Psoas muscle (tissue), 8 donors: ENCODE measurements around the gene SFXN3. TPM values are rescaled to one million over a fixed set of nuclear protein-coding genes. Genes with fewer than 3 reads are reported as not detected.

Source experiments
- ATAC-seq, 4 donors: fragments of 200-7000 bp; cut with Tn5 transposase; one replicate each; pipeline ENCODE4 v1.9.1; 2020; ENCODE audit warnings: moderate library complexity in 3 of 4, mild to moderate bottlenecking in 2 of 4
- DNase-seq, 2 donors: peaks; one replicate each; pipeline ENCODE4 v3.0.0-alpha.2; 2020
- H3K27ac ChIP-seq: fragments of 200-600 bp; one replicate; pipeline ENCODE4 v1.8.0; 2022
- H3K27me3 ChIP-seq, 3 donors: fragments of 200-600 bp in 1 of 3; one replicate each; pipeline versions ENCODE4 v1.6.1 to v1.8.0; 2013 to 2022; ENCODE audit warnings: low read length in 2 of 3, mild to moderate bottlenecking in 2 of 3, moderate library complexity in 1 of 3; ENCODE audit not compliant: insufficient read depth in 3 of 3
- H3K36me3 ChIP-seq, 2 donors: fragments of 200-600 bp in 1 of 2; one replicate each; pipeline versions ENCODE4 v1.6.1 to v1.8.0; 2013 to 2022; ENCODE audit warnings: low read depth in 1 of 2, mild to moderate bottlenecking in 1 of 2, moderate library complexity in 1 of 2; ENCODE audit not compliant: insufficient read depth in 1 of 2
- H3K4me1 ChIP-seq: fragments of 200-600 bp; one replicate; pipeline ENCODE4 v1.8.0; 2022
- H3K4me3 ChIP-seq: fragments of 200-600 bp; one replicate; pipeline ENCODE4 v1.8.0; 2022; ENCODE audit warnings: mild to moderate bottlenecking
- H3K9me3 ChIP-seq: fragments of 200-600 bp; one replicate; pipeline ENCODE4 v1.8.0; 2022
- CTCF ChIP-seq: fragments of 200-600 bp; IDR thresholded peaks from one replicate; pipeline ENCODE4 v1.8.0; 2022; ENCODE audit warnings: antibody characterized with exemption
- WGBS, 3 donors: extraction: QIAGEN DNeasy Blood & Tissue Kit; methylation state at CpG; one replicate each; pipeline versions ENCODE4 v1.1.6 to v1.1.7; 2013; 5-methylcytosine and 5-hydroxymethylcytosine counted together
- intact Hi-C, 2 donors: fragments of 100-400 bp; cut with DNase I; formaldehyde crosslinking; loops; one replicate each; pipeline versions ENCODE4 v1.11.0 to v1.14.2; 2022
- polyA plus RNA-seq, 3 donors: library from polyadenylated mRNA; stranded (reverse); fragments of 200-250 nt; gene quantifications; one replicate each; pipeline ENCODE4 v1.2.3, GENCODE V29; 2013
- total RNA-seq, 4 donors: library from RNA; stranded (reverse); fragmentation: NEBNext Ultra II Directional in 2 of 4; extraction: Animal tissue kit (Norgen Biotek cat#: 25700) in 2 of 4; gene quantifications; one replicate each; pipeline versions ENCODE4 v1.2.1 to v1.2.4, GENCODE V29; 2021 to 2023
- donor health status: healthy with polysubstance abuse.
- donor health status: DM: no; HTN: no; CAD: no; lungs with moderate emphysema.
- donor health status: Bipolar disorder and iron deficiency.
- donor health status: healthy.
- donor health status: DM: yes; HTN: yes; CAD: no.
- donor health status: DM: no; HTN: no; CAD: no.
- donor health status: DM: no; HTN: no; CAD: no.
- donor health status: DM: yes; HTN: yes; CAD: no.

SFXN3 gene
- total and polyA plus RNA-seq, 7 donors, result 3.2 to 7.0 (median 4.9) TPM

- H3K9me3 ChIP-seq, result no peaks in the 10 kb centered on the region
- TF ChIP-seq CTCF, result no peak
- intact Hi-C loops, result no loop called here
- H3K4me3 ChIP-seq, result no peak overlapping the region
- H3K36me3 ChIP-seq, result no peaks in the 10 kb centered on the region
- ATAC-seq, result no peak
- H3K4me1 ChIP-seq, result no peaks in the 10 kb centered on the region
- H3K27ac ChIP-seq, result no peak overlapping the region
- DNase-seq, result no peak
- peaks cover 0 to 68% (median 11%) of the 10 kb centered on the region in 3 donors for H3K27me3 ChIP-seq
- WGBS, 3 donors, result 85 to 89% (median 88%) methylated on average over 5 of the region's 5 CpGs
Observed at GRCh38 chr10:101090597-101090996, 59.6 kb downstream of the SFXN3 start.

Other genes starting within 250 kb of the SFXN3 start
- gene SLF2, start 118.3 kb upstream of the SFXN3 start, total RNA-seq, result 10 to 100 TPM; 11.5 to 26.9 (median 21.0) TPM
- gene SLF2, start 118.3 kb upstream of the SFXN3 start, polyA plus RNA-seq, result 10 to 100 TPM in 2 of 3 donors, 1 to 10 TPM in 1; 8.0 to 20.3 (median 11.5) TPM
- gene SEMA4G, start 61.7 kb upstream of the SFXN3 start, total RNA-seq, result 1 to 10 TPM in 2 of 4 donors, under 1 TPM in 2; 0.74 to 1.4 (median 0.89) TPM
- under 1 TPM; 0.08 to 0.48 (median 0.30) TPM for gene SEMA4G, start 61.7 kb upstream of the SFXN3 start, polyA plus RNA-seq
- gene MRPL43, start 43.7 kb upstream of the SFXN3 start, total RNA-seq, result 10 to 100 TPM; 56.6 to 90.1 (median 72.6) TPM
- gene MRPL43, start 43.7 kb upstream of the SFXN3 start, polyA plus RNA-seq, result 100 to 1,000 TPM; 106 to 159 (median 111) TPM
- 10 to 100 TPM; 11.0 to 29.0 (median 19.5) TPM for gene TWNK, start 43.7 kb upstream of the SFXN3 start, total RNA-seq
- 10 to 100 TPM; 14.7 to 23.8 (median 22.6) TPM for gene TWNK, start 43.7 kb upstream of the SFXN3 start, polyA plus RNA-seq
- gene LZTS2, start 31.4 kb upstream of the SFXN3 start, total RNA-seq, result 10 to 100 TPM; 20.1 to 66.0 (median 28.7) TPM
- gene LZTS2, start 31.4 kb upstream of the SFXN3 start, polyA plus RNA-seq, result 10 to 100 TPM; 19.0 to 24.6 (median 20.0) TPM
- under 1 TPM in 2 of 4 donors, not detected in 2; 0.08 to 0.54 TPM for gene PDZD7, start 105 bp upstream of the SFXN3 start, total RNA-seq
- gene PDZD7, start 105 bp upstream of the SFXN3 start, polyA plus RNA-seq, result under 1 TPM; 0.04 to 0.30 (median 0.06) TPM
- gene KAZALD1, start 30.8 kb downstream of the SFXN3 start, total RNA-seq, result 10 to 100 TPM in 1 of 4 donors, 1 to 10 TPM in 3; 1.5 to 10.7 (median 5.2) TPM
- gene KAZALD1, start 30.8 kb downstream of the SFXN3 start, polyA plus RNA-seq, result 1 to 10 TPM; 1.9 to 3.1 (median 3.0) TPM
- not detected for gene TLX1, start 100.1 kb downstream of the SFXN3 start, total RNA-seq
- not detected for gene TLX1, start 100.1 kb downstream of the SFXN3 start, polyA plus RNA-seq
- 10 to 100 TPM in 1 of 4 donors, 1 to 10 TPM in 3; 6.2 to 12.3 (median 7.5) TPM for gene LBX1, start 198.2 kb downstream of the SFXN3 start, total RNA-seq
- 1 to 10 TPM; 1.8 to 7.9 (median 4.9) TPM for gene LBX1, start 198.2 kb downstream of the SFXN3 start, polyA plus RNA-seq